MM.1S (cell line): ENCODE data around the gene TFIP11.

ENCODE experiments used
- DNase-seq: peaks from one replicate; pipeline ENCODE4 v3.0.0-alpha.2; 2015
- H2AFZ ChIP-seq: fragments of 300-600 bp; sonication (generic); 2 replicates; pipeline ENCODE4 v1.6.0; 2016; ENCODE audit warnings: antibody characterized with exemption, low read length
- H3F3A ChIP-seq: fragments of 300-600 bp; sonication (generic); 2 replicates; pipeline ENCODE4 v1.6.1; 2016; ENCODE audit warnings: mild to moderate bottlenecking, antibody characterized with exemption, low read length, moderate library complexity, mixed read lengths; ENCODE audit not compliant: insufficient read depth
- H3K27ac ChIP-seq: fragments of 300-600 bp; sonication (generic); 2 replicates; pipeline ENCODE4 v1.5.1; 2016; ENCODE audit warnings: mild to moderate bottlenecking, low read length
- H3K27me3 ChIP-seq: fragments of 300-600 bp; sonication (generic); replicated peaks from 2 replicates; pipeline ENCODE4 v1.6.0; 2016; ENCODE audit warnings: low read length; ENCODE audit not compliant: insufficient read depth
- H3K36me3 ChIP-seq: fragments of 300-600 bp; sonication (generic); replicated peaks from 2 replicates; pipeline ENCODE4 v1.6.1; 2016; ENCODE audit warnings: mild to moderate bottlenecking, low read length, mixed read lengths; ENCODE audit not compliant: insufficient read depth
- H3K4me1 ChIP-seq: fragments of 300-600 bp; sonication (generic); 2 replicates; pipeline ENCODE4 v1.6.1; 2016; ENCODE audit warnings: low read length, mixed read lengths
- H3K4me2 ChIP-seq: fragments of 300-600 bp; sonication (generic); 2 replicates; pipeline ENCODE4 v1.6.0; 2016; ENCODE audit warnings: low read depth, low read length
- H3K4me3 ChIP-seq: fragments of 300-600 bp; sonication (generic); 2 replicates; pipeline ENCODE4 v1.5.1; 2016; ENCODE audit warnings: low read length, mixed read lengths
- H3K79me2 ChIP-seq: fragments of 300-600 bp; sonication (generic); 2 replicates; pipeline ENCODE4 v1.6.1; 2016; ENCODE audit warnings: mixed run types, low read length, mixed read lengths
- H3K9ac ChIP-seq: fragments of 300-600 bp; sonication (generic); 2 replicates; pipeline ENCODE4 v1.6.1; 2016; ENCODE audit warnings: low read length, mixed read lengths
- H3K9me2 ChIP-seq: fragments of 300-600 bp; sonication (generic); replicated peaks from 2 replicates; pipeline ENCODE4 v1.6.1; 2016; ENCODE audit warnings: mild to moderate bottlenecking, low read length, mixed read lengths; ENCODE audit not compliant: insufficient read depth
- H3K9me3 ChIP-seq: fragments of 300-600 bp; sonication (generic); replicated peaks from 2 replicates; pipeline ENCODE4 v1.6.1; 2016; ENCODE audit warnings: mild to moderate bottlenecking, low read length, mixed read lengths; ENCODE audit not compliant: insufficient read depth
- H4K20me1 ChIP-seq: fragments of 300-600 bp; sonication (generic); 2 replicates; pipeline ENCODE4 v1.6.1; 2016; ENCODE audit warnings: mild to moderate bottlenecking, low read length, moderate library complexity, mixed read lengths; ENCODE audit not compliant: insufficient read depth
- CTCF ChIP-seq: fragments of 300-600 bp; sonication (generic); IDR thresholded peaks from 2 replicates; pipeline ENCODE4 v1.5.1; 2016; ENCODE audit warnings: antibody characterized with exemption, low read length, mixed read lengths
- EZH2 ChIP-seq: fragments of 300-600 bp; sonication (generic); optimal IDR thresholded peaks from 2 replicates; pipeline ENCODE3; 2017; ENCODE audit warnings: low read depth, mild to moderate bottlenecking, antibody characterized with exemption, low read length, mixed read lengths
- EZH2phosphoT487 ChIP-seq: fragments of 300-600 bp; sonication (generic); IDR thresholded peaks from 2 replicates; pipeline ENCODE4 v1.6.1; 2018; ENCODE audit warnings: antibody characterized with exemption, low read length

TFIP11 gene

GRCh38 chr22:26496456-26496855, 15.8 kb downstream of the TFIP11 start:
- H3K9me2 ChIP-seq = no peaks in the 10 kb centered on the region
- H3K4me1 ChIP-seq = peaks cover 11% of the 10 kb centered on the region
- peaks cover 63% of the 10 kb centered on the region for H3K79me2 ChIP-seq
- DNase-seq = no peak
- no peak overlapping the region for H2AFZ ChIP-seq
- TF ChIP-seq EZH2phosphoT487 (no peak), EZH2 (no peak), CTCF (no peak)
- H3K9me3 ChIP-seq = no peaks in the 10 kb centered on the region
- H3K9ac ChIP-seq = no peak overlapping the region
- peaks cover 25% of the 10 kb centered on the region for H3K36me3 ChIP-seq
- H4K20me1 ChIP-seq = no peaks in the 10 kb centered on the region
- no peak overlapping the region for H3K4me3 ChIP-seq
- H3K27me3 ChIP-seq = no peaks in the 10 kb centered on the region
- H3K4me2 ChIP-seq = no peak overlapping the region
- no peak overlapping the region for H3K27ac ChIP-seq
- peaks cover 6% of the 10 kb centered on the region for H3F3A ChIP-seq

GRCh38 chr22:26494506-26494905, 17.8 kb downstream of the TFIP11 start:
- Histone ChIP-seq H3K9ac (no peak overlapping the region), H3K27ac (no peak overlapping the region), H4K20me1 (no peaks in the 10 kb centered on the region), H3K27me3 (no peaks in the 10 kb centered on the region), H3K36me3 (peaks cover 22% of the 10 kb centered on the region), H3K79me2 (peaks cover 52% of the 10 kb centered on the region), H3K9me3 (no peaks in the 10 kb centered on the region), H3K9me2 (no peaks in the 10 kb centered on the region), H3K4me2 (no peak overlapping the region), H3K4me1 (no peaks in the 10 kb centered on the region), H3K4me3 (no peak overlapping the region), H3F3A (no peaks in the 10 kb centered on the region; the same call in 1 of the 2 replicates), H2AFZ (no peak overlapping the region)
- no peak for TF ChIP-seq EZH2
- no peak for TF ChIP-seq EZH2phosphoT487
- TF ChIP-seq CTCF = no peak
- no peak for DNase-seq

- DNase-seq = no peak
- no peaks in the 10 kb centered on the region for H3K9me3 ChIP-seq
- H3K4me1 ChIP-seq = no peaks in the 10 kb centered on the region
- no peak overlapping the region for H3K27ac ChIP-seq
- H3K9me2 ChIP-seq = no peaks in the 10 kb centered on the region
- no peak for TF ChIP-seq EZH2
- TF ChIP-seq EZH2phosphoT487 = no peak
- no peak for TF ChIP-seq CTCF
- no peaks in the 10 kb centered on the region; the same call in 1 of the 2 replicates for H3F3A ChIP-seq
- no peak overlapping the region for H3K4me2 ChIP-seq
- H3K27me3 ChIP-seq = no peaks in the 10 kb centered on the region
- H3K4me3 ChIP-seq = no peak overlapping the region
- peaks cover 19% of the 10 kb centered on the region for H3K36me3 ChIP-seq
- H4K20me1 ChIP-seq = no peaks in the 10 kb centered on the region
- H3K79me2 ChIP-seq = peaks cover 47% of the 10 kb centered on the region
- H3K9ac ChIP-seq = no peak overlapping the region
- no peak overlapping the region for H2AFZ ChIP-seq
Measured at GRCh38 chr22:26492220-26492619, 20.1 kb downstream of the TFIP11 start.
